HG02973 (cell line): ENCODE measurements around the gene SPATA9.
A peak's percentile ranks its signal among the peaks of the same experiment; 100 is the strongest.

ENCODE experiments used
- ATAC-seq: cut with Tn5 transposase; IDR thresholded peaks from one replicate; pipeline ENCODE4 v1.9.1; 2021; ENCODE audit warnings: moderate library complexity; ENCODE audit not compliant: unreplicated experiment

Gene SPATA9

DNA sequence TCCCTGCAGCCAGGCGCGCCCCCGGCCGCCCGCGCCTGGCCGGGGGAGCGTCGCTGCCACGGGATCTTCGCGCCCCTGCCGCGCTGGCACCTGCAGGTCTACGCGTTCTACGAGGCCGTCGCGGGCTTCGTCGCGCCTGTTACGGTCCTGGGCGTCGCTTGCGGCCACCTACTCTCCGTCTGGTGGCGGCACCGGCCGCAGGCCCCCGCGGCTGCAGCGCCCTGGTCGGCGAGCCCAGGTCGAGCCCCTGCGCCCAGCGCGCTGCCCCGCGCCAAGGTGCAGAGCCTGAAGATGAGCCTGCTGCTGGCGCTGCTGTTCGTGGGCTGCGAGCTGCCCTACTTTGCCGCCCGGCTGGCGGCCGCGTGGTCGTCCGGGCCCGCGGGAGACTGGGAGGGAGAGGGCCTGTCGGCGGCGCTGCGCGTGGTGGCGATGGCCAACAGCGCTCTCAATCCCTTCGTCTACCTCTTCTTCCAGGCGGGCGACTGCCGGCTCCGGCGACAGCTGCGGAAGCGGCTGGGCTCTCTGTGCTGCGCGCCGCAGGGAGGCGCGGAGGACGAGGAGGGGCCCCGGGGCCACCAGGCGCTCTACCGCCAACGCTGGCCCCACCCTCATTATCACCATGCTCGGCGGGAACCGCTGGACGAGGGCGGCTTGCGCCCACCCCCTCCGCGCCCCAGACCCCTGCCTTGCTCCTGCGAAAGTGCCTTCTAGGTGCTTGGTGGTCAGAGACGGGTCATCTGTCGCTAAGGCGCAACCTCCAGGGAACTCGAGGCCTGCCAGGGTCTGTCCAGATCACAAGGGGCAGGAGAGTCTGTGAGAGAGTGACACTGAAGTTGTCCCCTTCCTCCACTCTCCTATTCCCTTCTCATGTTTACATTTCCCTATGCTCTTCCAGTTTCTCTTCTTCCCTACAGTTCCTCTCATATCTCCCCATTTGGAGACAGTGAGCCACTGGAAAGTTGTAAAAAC is 61.6 kb downstream of the SPATA9 start:
- ATAC-seq, result peak; percentile 44

DNA sequence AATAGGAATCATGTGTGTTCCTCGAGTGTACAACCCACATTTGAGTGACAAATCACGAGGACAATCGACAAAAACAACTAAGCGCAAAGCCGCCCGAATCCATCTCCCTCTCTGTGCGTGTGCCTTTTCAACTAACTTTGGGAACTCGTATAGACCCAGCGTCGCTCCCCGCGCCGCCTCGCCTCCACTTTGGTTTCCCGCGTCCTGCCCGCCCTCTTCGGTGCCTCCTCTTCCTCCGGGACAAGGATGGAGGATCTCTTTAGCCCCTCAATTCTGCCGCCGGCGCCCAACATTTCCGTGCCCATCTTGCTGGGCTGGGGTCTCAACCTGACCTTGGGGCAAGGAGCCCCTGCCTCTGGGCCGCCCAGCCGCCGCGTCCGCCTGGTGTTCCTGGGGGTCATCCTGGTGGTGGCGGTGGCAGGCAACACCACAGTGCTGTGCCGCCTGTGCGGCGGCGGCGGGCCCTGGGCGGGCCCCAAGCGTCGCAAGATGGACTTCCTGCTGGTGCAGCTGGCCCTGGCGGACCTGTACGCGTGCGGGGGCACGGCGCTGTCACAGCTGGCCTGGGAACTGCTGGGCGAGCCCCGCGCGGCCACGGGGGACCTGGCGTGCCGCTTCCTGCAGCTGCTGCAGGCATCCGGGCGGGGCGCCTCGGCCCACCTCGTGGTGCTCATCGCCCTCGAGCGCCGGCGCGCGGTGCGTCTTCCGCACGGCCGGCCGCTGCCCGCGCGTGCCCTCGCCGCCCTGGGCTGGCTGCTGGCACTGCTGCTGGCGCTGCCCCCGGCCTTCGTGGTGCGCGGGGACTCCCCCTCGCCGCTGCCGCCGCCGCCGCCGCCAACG is 62.5 kb downstream of the SPATA9 start, which contains the start of gene GPR150:
Gene GPR150 (plus strand): TSS at position 58 of the 840 bp plus-strand sequence. CDS start 189 bp downstream, at position 247.
- ATAC-seq, result peak; percentile 56

DNA sequence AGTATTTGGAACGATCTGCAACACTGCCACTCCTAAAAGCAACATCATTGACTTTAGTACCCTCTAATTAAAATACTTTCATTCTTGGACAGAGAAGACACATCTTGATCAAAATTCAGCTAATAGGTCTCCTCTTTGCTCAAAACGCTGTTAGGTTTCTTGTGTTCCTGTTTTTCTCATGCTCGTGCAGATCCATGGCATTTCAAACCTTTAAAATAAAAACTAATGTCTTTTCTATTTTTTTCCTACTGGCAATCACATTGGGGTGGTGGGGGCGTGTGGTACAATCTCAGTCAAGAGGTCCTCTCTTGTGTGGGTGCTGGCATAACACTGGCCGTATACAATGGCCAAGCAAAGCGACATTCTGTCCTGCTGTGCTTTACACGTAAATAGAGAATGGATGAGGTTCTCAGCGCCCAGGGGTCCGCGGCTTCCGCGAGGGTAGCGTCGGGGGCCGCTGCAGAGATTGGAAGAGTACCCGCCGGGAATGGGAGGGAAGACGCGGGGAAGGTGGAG is 63.2 kb downstream of the SPATA9 start:
- ATAC-seq, result no peak

DNA sequence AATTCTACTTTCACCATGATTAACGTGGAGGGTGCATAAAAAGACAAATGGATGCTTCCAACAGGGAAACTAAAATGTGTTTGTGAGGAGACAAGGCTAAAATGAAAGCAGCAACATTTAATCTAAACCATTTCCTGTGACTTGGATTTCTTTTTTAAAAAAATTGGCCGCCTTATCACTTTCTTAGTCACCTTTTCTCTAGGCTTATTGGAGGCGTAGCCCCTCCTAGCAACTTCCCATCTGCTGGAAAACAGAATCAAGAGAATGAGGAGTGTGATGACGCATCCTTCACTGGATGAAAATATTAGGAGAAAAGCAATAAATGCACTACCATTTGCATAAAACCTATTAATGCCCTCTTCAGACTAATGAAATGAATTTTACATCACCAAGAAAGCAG is 63.7 kb downstream of the SPATA9 start:
- ATAC-seq, result no peak

DNA sequence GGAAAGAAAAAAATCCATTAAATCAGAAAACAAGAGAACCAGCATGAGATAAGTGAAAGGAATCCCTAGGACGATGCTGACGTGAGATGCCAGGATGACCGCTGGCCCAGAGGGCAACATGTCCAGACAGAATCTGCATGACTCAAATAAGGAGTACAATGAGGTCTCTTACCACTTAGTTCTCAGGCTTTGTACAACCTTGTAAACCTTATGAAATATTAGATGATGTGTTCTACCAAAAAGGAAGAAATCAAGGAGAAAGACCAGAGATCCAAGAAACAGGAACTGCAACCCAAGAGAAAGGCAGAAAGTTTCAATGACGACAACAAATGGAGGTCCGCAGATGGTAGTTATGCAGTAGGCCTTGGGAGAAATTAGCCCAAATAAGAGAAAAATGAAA is 65.7 kb downstream of the SPATA9 start:
- no peak for ATAC-seq

DNA sequence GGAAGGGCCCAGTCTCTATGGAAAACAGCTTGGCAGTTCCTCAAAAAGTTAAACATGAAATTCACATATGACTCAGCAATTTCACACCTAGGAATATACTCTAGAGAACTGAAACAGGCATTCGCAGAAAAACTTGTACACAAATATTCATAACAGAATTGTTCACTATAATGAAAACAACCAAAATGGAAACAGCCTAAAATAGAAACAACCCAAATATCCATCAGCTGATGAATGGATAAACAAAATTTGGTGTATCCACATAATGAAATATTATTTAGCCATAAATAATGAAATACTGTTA is 67.7 kb downstream of the SPATA9 start:
- peak; percentile 46 for ATAC-seq

DNA sequence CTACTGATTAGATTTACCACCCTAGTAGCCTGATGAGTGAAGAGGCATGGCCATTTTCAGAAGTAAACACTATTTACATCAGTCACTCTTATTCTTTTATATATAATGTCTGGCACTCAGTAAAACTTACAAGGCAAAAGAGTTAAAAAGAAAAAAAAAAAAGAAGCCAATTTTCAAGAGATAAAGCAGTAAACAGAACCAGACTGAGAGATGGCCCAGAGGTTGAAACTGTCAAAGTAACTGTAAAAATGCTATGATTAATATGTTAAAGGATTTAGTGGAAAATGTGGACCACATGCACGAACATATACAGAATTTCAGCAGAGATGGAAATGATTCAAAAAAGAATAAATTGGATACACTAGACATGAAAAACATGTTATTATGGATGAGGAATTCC is 69.3 kb downstream of the SPATA9 start:
- ATAC-seq, result no peak

DNA sequence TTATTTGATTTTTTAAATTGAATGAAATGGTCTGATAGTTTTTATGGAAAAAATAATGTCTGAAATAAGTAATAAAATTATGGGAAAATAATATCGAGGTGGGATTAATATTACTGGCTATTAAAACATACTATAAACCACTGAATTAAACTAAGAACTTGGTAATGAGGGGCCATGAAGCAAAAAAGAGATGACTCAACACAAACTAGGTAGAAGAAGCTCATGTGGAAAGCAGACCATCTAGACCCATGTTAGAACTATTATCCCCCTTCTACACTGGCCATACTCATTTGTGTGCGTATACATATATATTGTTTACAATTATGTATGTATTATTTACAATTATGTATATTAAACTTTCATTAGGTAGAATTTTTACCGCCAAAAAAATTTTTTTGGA is 71.4 kb downstream of the SPATA9 start:
- ATAC-seq, result no peak

DNA sequence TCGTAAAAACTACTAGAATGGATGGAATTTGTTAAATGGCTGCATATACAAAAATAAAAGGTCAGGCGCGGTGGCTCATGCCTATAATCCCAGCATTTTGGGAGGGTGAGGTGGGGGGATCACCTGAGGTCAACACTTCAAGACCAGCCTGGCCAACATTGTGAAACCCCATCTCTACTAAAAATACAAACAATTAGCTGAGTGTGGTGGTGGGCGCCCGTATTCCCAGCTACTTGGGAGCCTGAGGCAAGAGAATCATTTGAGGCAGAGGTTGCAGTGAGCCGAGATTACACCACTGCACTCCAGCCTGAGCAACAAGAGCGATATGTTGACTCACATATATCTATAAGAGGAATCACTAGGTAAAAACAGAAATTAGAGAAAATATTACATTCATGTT is 72.2 kb downstream of the SPATA9 start:
- no peak for ATAC-seq

DNA sequence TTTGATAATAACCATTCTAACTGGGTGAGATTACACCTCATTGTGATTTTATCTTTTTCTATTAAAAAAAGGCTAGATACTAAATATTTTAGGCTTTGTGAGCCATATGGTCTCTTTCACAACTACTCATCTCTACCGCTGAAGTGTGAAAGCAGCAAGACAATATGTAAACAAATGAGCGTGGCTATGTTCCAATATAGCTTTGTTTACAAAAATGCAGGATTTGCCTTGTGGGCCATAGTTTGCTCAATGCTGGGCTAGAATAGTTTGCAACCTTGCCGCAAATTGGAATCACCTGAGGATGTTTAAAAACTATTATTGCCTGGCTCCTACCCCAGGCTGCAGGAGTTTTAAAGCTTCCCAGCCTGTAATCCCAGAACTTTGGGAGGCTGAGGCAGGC is 73.1 kb downstream of the SPATA9 start:
- no peak for ATAC-seq
